Measurements from ENCODE around the gene BICRA. TPM values are rescaled to one million over a fixed set of nuclear protein-coding genes. Genes with fewer than 3 reads are reported as not detected.

The BICRA gene
- total and polyA plus RNA-seq, 2 of the 4 experiments (the other 2 are of a cell fraction): 1.8 to 3.5 TPM

DNA sequence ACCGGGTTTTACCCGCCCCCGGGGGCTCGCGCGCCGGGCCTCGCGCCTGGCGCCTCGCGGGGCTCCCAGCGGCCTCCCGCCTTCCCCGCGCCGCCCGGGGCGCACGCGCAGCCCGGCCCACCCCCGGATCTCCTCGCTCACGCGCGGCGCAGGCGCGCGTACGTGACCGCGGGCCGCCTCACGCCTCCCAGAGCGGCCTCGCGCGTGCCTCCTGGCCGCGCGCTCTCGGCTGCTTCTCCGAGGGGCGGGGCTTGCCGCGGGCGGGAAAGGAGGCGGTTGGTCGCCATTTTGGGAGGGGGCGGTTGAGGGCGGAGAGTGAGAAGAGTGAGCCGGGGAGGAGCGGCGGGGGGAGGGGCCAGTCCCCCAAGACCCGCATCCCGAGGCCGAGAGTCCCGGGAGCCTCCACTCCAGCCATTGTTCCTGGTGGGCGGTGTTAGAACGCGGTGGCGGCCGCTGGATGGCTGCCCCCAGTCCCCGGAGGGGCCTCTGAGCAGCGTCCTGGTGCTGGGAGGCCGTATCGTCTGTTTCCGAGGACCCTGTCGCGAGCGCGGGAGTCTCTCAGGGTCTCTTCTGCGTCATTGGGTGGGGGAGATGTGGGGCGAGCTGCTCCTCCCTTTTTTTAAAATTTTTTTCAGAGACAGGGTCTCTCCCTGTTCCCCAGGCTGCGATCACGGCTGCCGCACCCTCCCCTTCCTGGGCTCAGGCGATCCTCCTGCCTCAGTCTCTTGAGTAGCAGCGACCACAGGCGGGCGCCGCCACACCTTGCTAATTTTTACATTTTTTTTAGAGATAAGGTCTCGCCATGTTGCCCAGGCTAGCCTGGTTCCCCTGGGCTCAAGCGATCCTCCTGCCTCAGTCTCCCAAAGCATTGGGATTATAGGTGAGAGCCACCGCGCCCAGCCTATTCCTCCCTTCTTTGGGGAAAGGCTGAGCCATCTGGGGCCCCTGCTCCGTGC is 35.6 kb upstream of the BICRA start, which contains the start of gene ZNF541:
TSS of gene ZNF541 (minus strand) at position 78 of the 956 bp plus-strand sequence. CDS start 17,292 bp downstream, outside the sequence.
- Histone ChIP-seq H3K36me3 (ENCODE audit: control insufficient read depth, insufficient read depth, low read length) (no peaks in the 10 kb centered on the region), H3K9me1 (ENCODE audit: insufficient read depth, low read length) (no peaks in the 10 kb centered on the region; the same call in 1 of the 2 replicates), H4K91ac (ENCODE audit: insufficient read depth, low read depth, low read length) (no peak within 1 kb of the TSS), H3K9me3 (ENCODE audit: control insufficient read depth, insufficient read depth, low read length) (no peaks in the 10 kb centered on the region), H2AK5ac (ENCODE audit: low read depth, low read length) (no peak within 1 kb of the TSS; the same call in 1 of the 2 replicates), H4K8ac (ENCODE audit: low read depth in 2 of 2, low read length in 2 of 2) (0 out of 4 replicates have a peak within 1 kb of the TSS, but pooled peaks have one; percentile 14 to 57), H3K4me2 (ENCODE audit: low read depth, low read length) (peak within 1 kb of the TSS; percentile 40; the same call in 1 of the 2 replicates), H3K14ac (replicated peaks; ENCODE audit: low read depth, low read length) (no peak within 1 kb of the TSS), H4K5ac (ENCODE audit: low read depth, low read length) (no peak within 1 kb of the TSS), H2AK9ac (replicated peaks; ENCODE audit: low read depth, low read length, poor library complexity) (peak within 1 kb of the TSS; percentile 9), H3K4me1 (ENCODE audit: control insufficient read depth, insufficient read depth, low read length) (no peaks in the 10 kb centered on the region), H4K20me1 (ENCODE audit: insufficient read depth, low read length) (no peaks in the 10 kb centered on the region), H3K4ac (ENCODE audit: low read depth, low read length) (no peak within 1 kb of the TSS), H2BK120ac (ENCODE audit: low read depth, low read length) (no peak within 1 kb of the TSS), H3K27ac (ENCODE audit: insufficient read depth, low read length) (no peak within 1 kb of the TSS), H3K18ac (ENCODE audit: low read depth, low read length) (no peak within 1 kb of the TSS), H3K56ac (ENCODE audit: extremely low read depth, insufficient read depth, low read length) (no peak within 1 kb of the TSS), H3K4me3 (ENCODE audit: insufficient read depth, low read depth, low read length) (peak within 1 kb of the TSS; percentile 19; the same call in 1 of the 2 replicates), H2BK15ac (ENCODE audit: low read depth, low read length) (no peak within 1 kb of the TSS), H3K79me1 (ENCODE audit: low read depth in 1 of 2, low read length in 2 of 2) (no peaks in the 10 kb centered on the region; a peak in 1 of 4 replicates), H3K27me3 (ENCODE audit: control insufficient read depth, insufficient read depth, low read length) (peaks cover 8% of the 10 kb centered on the region; the same call in 1 of the 2 replicates), H2BK5ac (ENCODE audit: low read depth, low read length, poor library complexity, severe bottlenecking) (no peak within 1 kb of the TSS), H2AFZ (replicated peaks; ENCODE audit: low read length, poor library complexity) (peak within 1 kb of the TSS; percentile 86), H3K9ac (ENCODE audit: low read depth, low read length) (no peak within 1 kb of the TSS), H2BK20ac (ENCODE audit: low read depth, low read length) (no peak within 1 kb of the TSS), H3K23ac (ENCODE audit: low read depth, low read length) (no peak within 1 kb of the TSS)
- peak; percentile 23; the same call in 1 of the 2 replicates for TF ChIP-seq MAZ (IDR thresholded peaks at IDR 0.05; ENCODE audit: borderline replicate concordance, low read depth, low read length)
- TF ChIP-seq MXI1 (IDR thresholded peaks at IDR 0.05; ENCODE audit: borderline replicate concordance, low read depth, low read length): no peak
- peak; percentile 51 for TF ChIP-seq BHLHE40 (IDR thresholded peaks at IDR 0.05; ENCODE audit: low read depth, low read length)
- CTCF ChIA-PET: no interaction called here
- intact Hi-C loops (cut with micrococcal nuclease): no loop called here
- dilution Hi-C loops (cut with HindIII; ENCODE audit: low sequenced_read_pairs, unreplicated experiment): no loop called here
- DNase-seq: peak; percentile 12
- peak; percentile 67 for ATAC-seq (ENCODE audit: low read depth)
- WGBS, 2 experiments (ENCODE audit: extremely low coverage in 2 of 2, insufficient read length in 1 of 2): 41% methylated on average over 5 of the region's 89 CpGs; no CpG with 5 or more reads in 1 of the 2 experiments
- no TSS peak for BruUV-seq (replicated peaks)
- in situ Hi-C loops (cut with MboI; ENCODE audit: low sequenced_read_pairs): no loop called here
- POLR2A ChIA-PET (ENCODE audit: unreplicated experiment): no interaction called here
